SH-SY5Y (cell line): Measurements from ENCODE around the gene SIPA1L3.

Source experiments
- GATA2 ChIP-seq: IDR thresholded peaks from 2 replicates; pipeline ENCODE4 v1.6.1; 2011; ENCODE audit warnings: mild to moderate bottlenecking, low read depth, low read length
- GATA3 ChIP-seq: IDR thresholded peaks from 2 replicates; pipeline ENCODE4 v1.6.1; 2011; ENCODE audit warnings: low read depth, mild to moderate bottlenecking, low read length, moderate library complexity

The SIPA1L3 gene

DNA sequence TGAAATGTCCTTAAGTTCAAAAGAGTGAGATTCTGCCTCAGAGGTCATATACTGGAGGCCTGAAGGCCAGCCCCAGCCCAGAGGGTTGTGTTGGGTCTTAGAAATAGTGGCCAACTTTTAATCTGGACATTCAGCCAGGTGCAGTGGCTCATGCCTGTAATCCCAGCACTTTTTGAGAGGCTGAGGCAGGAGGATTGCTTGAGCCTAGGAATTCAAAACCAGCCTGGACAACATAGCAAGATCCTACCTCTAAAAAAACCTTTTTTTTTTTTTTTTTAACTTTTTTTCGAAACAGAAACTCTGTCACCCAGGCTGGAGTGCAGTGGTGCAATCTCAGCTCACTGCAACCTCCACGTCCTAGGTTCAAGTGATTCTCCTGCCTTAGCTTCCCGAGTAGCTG, 301.6 kb downstream of the SIPA1L3 start:
- TF ChIP-seq GATA3 (no peak), GATA2 (no peak)

DNA sequence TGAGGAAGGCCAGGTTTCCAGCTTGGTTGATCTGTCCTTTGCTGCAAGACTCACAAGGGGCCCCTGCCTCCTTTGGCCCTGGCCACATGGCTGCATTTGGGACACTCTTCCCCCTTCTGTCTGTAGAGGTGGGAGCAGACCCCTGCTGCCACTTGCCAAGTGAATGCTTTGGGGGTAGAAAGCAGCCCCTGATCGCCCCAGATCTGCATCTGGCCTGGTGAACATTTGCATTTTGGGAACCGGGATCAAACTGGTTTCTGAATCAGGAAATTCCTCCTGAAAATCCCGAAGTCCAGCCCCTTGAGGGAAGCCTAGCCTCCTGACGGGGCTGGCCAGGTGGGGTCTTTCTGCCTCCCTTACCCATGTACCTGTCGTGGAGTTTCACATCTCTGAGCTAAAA, 302.1 kb downstream of the SIPA1L3 start:
- TF ChIP-seq GATA3 = no peak
- no peak for TF ChIP-seq GATA2

- TF ChIP-seq GATA2 (no peak), GATA3 (no peak)
Observed at GRCh38 chr19:38209671-38210457, 302.9 kb downstream of the SIPA1L3 start.

GRCh38 chr19:38210458-38210987, 303.5 kb downstream of the SIPA1L3 start:
- no peak for TF ChIP-seq GATA2
- no peak for TF ChIP-seq GATA3

GRCh38 chr19:38211151-38211591, 304.2 kb downstream of the SIPA1L3 start:
- TF ChIP-seq GATA3 (no peak), GATA2 (no peak)

- no peak for TF ChIP-seq GATA2
- TF ChIP-seq GATA3 = no peak
Observed at GRCh38 chr19:38211766-38212165, 304.8 kb downstream of the SIPA1L3 start.

DNA sequence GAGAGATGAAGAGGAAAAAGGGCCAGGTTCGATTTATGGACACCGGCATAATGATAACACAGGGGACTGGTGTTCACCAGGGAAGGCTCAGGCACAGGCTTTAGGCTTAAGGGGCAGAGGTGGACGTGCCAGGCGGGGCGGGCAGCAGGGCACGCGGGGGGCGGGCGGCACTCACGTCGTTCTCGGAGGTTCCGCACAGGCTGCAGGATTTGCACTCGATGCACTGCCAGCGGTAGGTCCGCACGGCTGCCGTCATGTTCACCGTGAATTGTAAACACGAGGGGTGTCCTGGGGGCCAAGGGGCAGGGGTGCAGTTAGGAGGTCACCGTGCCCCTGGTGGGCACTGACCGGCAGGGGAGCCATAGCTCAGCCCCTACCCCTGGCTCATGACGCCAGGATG, 306.5 kb downstream of the SIPA1L3 start:
- no peak for TF ChIP-seq GATA2
- no peak for TF ChIP-seq GATA3

DNA sequence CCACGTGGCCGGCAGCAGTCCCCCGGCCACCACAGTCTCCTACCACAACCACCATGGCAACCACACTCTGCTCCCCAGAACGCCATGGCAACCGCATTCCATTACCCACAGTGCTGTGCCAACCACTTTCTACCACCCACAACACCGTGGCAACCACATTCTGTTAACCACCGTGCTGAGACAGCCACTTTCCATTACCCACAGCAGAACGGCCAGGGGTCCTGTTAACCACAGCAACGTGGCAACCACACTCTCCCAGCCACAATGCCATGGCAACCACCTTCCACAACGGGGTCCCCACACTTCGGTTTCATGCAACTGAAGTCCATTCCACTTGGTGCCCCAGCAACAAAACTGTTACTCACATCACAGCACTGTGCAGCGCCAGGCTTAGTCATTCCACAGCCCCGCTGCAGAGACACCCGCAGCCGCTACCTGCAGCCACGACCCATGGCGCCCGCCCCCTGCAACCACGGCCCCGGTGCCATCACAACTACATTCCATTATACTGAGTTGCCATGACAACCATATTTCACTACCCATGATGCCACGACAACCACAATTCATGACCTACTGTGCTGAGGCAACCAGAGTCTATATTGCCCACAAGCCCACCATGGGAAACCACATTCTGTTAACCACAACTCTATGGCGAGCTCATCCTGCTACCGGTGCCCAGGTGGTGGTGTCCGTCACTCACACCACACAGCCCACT, 307.1 kb downstream of the SIPA1L3 start:
- no peak for TF ChIP-seq GATA3
- TF ChIP-seq GATA2 = no peak

GRCh38 chr19:38216785-38217641, 310.0 kb downstream of the SIPA1L3 start:
- TF ChIP-seq GATA3 (no peak), GATA2 (no peak)

- TF ChIP-seq GATA3 = no peak
- TF ChIP-seq GATA2 = no peak
Observed at GRCh38 chr19:38218204-38218603, 311.2 kb downstream of the SIPA1L3 start.

GRCh38 chr19:38219221-38219620, 312.2 kb downstream of the SIPA1L3 start:
- TF ChIP-seq GATA2 = no peak
- no peak for TF ChIP-seq GATA3

DNA sequence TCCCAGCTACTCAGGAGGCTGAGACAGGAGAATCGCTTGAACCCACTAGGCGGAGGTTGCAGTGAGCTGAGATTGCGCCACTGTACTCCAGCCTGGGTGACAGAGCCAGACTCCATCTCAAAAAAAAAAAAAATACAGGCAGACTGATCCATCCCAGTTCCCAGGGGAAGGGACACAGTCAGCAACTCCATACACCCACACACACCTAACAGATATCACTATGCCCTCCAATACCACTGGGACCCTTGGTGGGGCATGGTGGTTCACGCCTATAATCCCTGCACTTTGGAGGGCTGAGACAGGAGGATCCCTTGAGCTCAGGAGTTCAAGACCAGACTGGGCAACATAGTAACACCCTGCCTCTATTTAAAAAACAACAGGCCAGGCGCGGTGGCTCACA, 314.4 kb downstream of the SIPA1L3 start:
- no peak for TF ChIP-seq GATA2
- TF ChIP-seq GATA3 = no peak

DNA sequence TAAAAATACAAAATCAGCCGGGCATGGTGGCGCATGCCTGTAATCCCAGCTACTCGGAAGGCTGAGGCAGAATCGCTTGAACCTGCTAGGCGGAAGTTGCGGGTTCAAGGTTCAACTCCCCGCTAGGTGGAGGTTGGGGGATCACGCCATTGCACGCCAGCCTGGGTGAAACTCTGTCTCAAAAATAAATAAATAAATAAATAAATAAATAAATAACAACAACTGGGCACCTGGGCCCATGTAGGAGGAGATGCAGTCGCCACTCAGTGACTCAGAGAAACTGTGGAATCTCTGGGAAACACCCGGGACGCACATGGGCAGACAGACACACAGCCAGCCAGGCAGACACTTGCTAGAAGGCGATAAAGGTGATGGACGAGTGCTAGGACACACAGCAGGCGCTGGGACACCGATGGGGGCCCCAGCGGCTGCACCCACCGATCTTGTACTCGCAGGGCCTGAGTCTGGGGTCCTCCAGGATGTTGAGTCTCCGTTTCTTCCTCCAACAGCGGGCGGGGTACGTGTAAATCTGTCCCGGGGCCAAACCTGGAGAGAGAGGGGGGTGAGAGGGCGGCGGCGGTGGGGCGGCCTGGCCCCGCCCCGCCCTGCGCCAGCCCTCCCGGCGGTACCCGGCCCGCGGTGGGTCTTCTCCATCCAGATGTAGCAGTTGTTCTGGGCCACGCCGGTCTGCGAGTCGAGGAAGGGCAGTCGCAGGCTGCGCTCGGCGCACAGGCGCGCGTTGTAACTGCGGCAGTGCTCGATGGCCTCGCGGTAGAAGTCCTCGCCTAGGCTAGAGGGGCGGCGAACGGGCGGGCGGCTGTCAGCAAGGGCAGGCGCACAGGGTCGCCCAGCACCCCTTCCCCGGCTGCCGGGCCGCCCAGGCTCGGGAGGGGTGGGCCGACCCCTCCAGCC, 315.2 kb downstream of the SIPA1L3 start:
- TF ChIP-seq GATA2 (no peak), GATA3 (no peak)

- TF ChIP-seq GATA2 = no peak
- TF ChIP-seq GATA3 = no peak
Observed at GRCh38 chr19:38223119-38223523, 316.1 kb downstream of the SIPA1L3 start.
